ENCODE data around the gene ELOVL6.

- TF ChIP-seq POLR2A (IDR thresholded peaks at IDR 0.05) (no peak), CTCF (IDR thresholded peaks at IDR 0.05) (no peak)
Observed at GRCh38 chr4:110019153-110019552, 179.3 kb downstream of the ELOVL6 start.

Data from thyroid gland (tissue), 4 donors.